H9 (cell line): ENCODE measurements around the gene TMEM269. TPM values are rescaled to one million over a fixed set of nuclear protein-coding genes. Genes with fewer than 3 reads are reported as not detected.

Experiments
- DNase-seq: peaks from one replicate; pipeline ENCODE4 v3.0.0-alpha.2; 2017
- H2AFZ ChIP-seq: one replicate; pipeline ENCODE4 v1.6.1; 2013; ENCODE audit warnings: mild to moderate bottlenecking, low read length, control low read depth, moderate library complexity
- H2AK5ac ChIP-seq: 2 replicates; pipeline ENCODE4 v1.6.1; 2013; ENCODE audit warnings: low read length, control low read depth, mixed read lengths; ENCODE audit not compliant: insufficient read length
- H2BK120ac ChIP-seq: one replicate; pipeline ENCODE4 v1.6.1; 2013; ENCODE audit warnings: low read depth, mild to moderate bottlenecking, low read length, control low read depth, inconsistent platforms; ENCODE audit not compliant: poor library complexity, severe bottlenecking
- H2BK12ac ChIP-seq: 2 replicates; pipeline ENCODE4 v1.6.1; 2013; ENCODE audit warnings: low read length, control low read depth, mixed read lengths, low read depth; ENCODE audit not compliant: insufficient read length
- H2BK15ac ChIP-seq: 2 replicates; pipeline ENCODE4 v1.6.1; 2013; ENCODE audit warnings: low read depth, low read length, control low read depth
- H2BK20ac ChIP-seq: one replicate; pipeline ENCODE4 v1.6.1; 2013; ENCODE audit warnings: low read depth, mild to moderate bottlenecking, low read length, control low read depth, inconsistent platforms; ENCODE audit not compliant: poor library complexity, severe bottlenecking
- H2BK5ac ChIP-seq: 2 replicates; pipeline ENCODE4 v1.6.1; 2013; ENCODE audit warnings: low read length, control low read depth, mixed read lengths; ENCODE audit not compliant: insufficient read length
- H3K14ac ChIP-seq: 2 replicates; pipeline ENCODE4 v1.6.1; 2013; ENCODE audit warnings: low read length, control low read depth; ENCODE audit not compliant: insufficient read depth
- H3K18ac ChIP-seq: 2 replicates; pipeline ENCODE4 v1.6.1; 2013; ENCODE audit warnings: low read depth, mild to moderate bottlenecking, mixed read lengths, low read length, control low read depth; ENCODE audit not compliant: insufficient read length
- H3K23ac ChIP-seq: 2 replicates; pipeline ENCODE4 v1.6.1; 2013; ENCODE audit warnings: low read length, control low read depth, mixed read lengths, low read depth; ENCODE audit not compliant: insufficient read length
- H3K23me2 ChIP-seq: 2 replicates; pipeline ENCODE4 v1.6.1; 2013; ENCODE audit warnings: low read depth, mild to moderate bottlenecking, mixed read lengths, low read length, control low read depth; ENCODE audit not compliant: insufficient read length, poor library complexity, severe bottlenecking
- H3K27ac ChIP-seq: 2 replicates; pipeline ENCODE4 v1.5.1; 2013; ENCODE audit warnings: low read length, control low read depth, mixed read lengths, low read depth; ENCODE audit not compliant: insufficient read length
- H3K27me3 ChIP-seq: 2 replicates; pipeline ENCODE4 v1.6.1; 2013; ENCODE audit warnings: low read length, control low read depth, inconsistent platforms; ENCODE audit not compliant: insufficient read depth
- H3K4ac ChIP-seq: 2 replicates; pipeline ENCODE4 v1.6.1; 2013; ENCODE audit warnings: low read depth, mild to moderate bottlenecking, control low read depth, inconsistent platforms, low read length, moderate library complexity
- H3K4me1 ChIP-seq: 2 replicates; pipeline ENCODE4 v1.6.1; 2013; ENCODE audit warnings: low read length, control low read depth, inconsistent platforms; ENCODE audit not compliant: insufficient read depth
- H3K4me2 ChIP-seq: 2 replicates; pipeline ENCODE4 v1.6.1; 2013; ENCODE audit warnings: low read length, control low read depth, mixed read lengths; ENCODE audit not compliant: insufficient read length, insufficient read depth
- H3K56ac ChIP-seq: 2 replicates; pipeline ENCODE4 v1.6.1; 2013; ENCODE audit warnings: low read depth, mild to moderate bottlenecking, mixed read lengths, low read length, control low read depth; ENCODE audit not compliant: insufficient read length
- H3K79me1 ChIP-seq: 2 replicates; pipeline ENCODE4 v1.6.1; 2013; ENCODE audit warnings: low read depth, mild to moderate bottlenecking, moderate library complexity, low read length, control low read depth, inconsistent platforms; ENCODE audit not compliant: insufficient read depth, poor library complexity, severe bottlenecking
- H3K79me2 ChIP-seq: 2 replicates; pipeline ENCODE4 v1.6.1; 2013; ENCODE audit warnings: low read length, control low read depth, inconsistent platforms; ENCODE audit not compliant: insufficient read depth
- H3K9ac ChIP-seq: 2 replicates; pipeline ENCODE4 v1.6.1; 2013; ENCODE audit warnings: low read length, control low read depth, mixed read lengths; ENCODE audit not compliant: insufficient read length; ENCODE audit errors: extremely low read depth
- H3K9me3 ChIP-seq: one replicate; pipeline ENCODE4 v1.6.1; 2013; ENCODE audit warnings: low read depth, low read length, inconsistent platforms; ENCODE audit not compliant: control insufficient read depth
- H3T11ph ChIP-seq: one replicate; pipeline ENCODE4 v1.6.1; 2013; ENCODE audit warnings: mild to moderate bottlenecking, low read length, control low read depth, inconsistent platforms
- H4K20me1 ChIP-seq: one replicate; pipeline ENCODE4 v1.6.1; 2013; ENCODE audit not compliant: control insufficient read depth, insufficient read length, insufficient read depth
- H4K5ac ChIP-seq: 2 replicates; pipeline ENCODE4 v1.6.1; 2013; ENCODE audit warnings: low read depth, mild to moderate bottlenecking, mixed read lengths, low read length, control low read depth; ENCODE audit not compliant: insufficient read length
- H4K8ac ChIP-seq: replicated peaks from 2 replicates; pipeline ENCODE4 v1.6.1; 2013; ENCODE audit warnings: low read length, control low read depth, mixed read lengths, low read depth; ENCODE audit not compliant: insufficient read length
- H4K91ac ChIP-seq: 2 replicates; pipeline ENCODE4 v1.6.1; 2013; ENCODE audit warnings: low read depth, mild to moderate bottlenecking, moderate library complexity, mixed read lengths, low read length, control low read depth; ENCODE audit not compliant: insufficient read length
- H3K27ac Mint-ChIP-seq, 3 experiments: 2 replicates in 2 of 3; 3 replicates in 1 of 3; pipeline ENCODE4 v1.8.0; 2020 to 2021; ENCODE audit warnings: mixed read lengths in 3 of 3, mild to moderate bottlenecking in 1 of 3, moderate library complexity in 1 of 3
- H3K27me3 Mint-ChIP-seq: 2 replicates; pipeline ENCODE4 v1.8.0; 2021; ENCODE audit warnings: low read depth, mild to moderate bottlenecking, moderate library complexity, mixed read lengths
- H3K36me3 Mint-ChIP-seq, 3 experiments: 2 replicates in 2 of 3; 3 replicates in 1 of 3; pipeline ENCODE4 v1.8.0; 2020 to 2021; ENCODE audit warnings: low read depth in 3 of 3, mixed read lengths in 3 of 3; ENCODE audit not compliant: insufficient read depth in 1 of 3
- H3K4me1 Mint-ChIP-seq, 2 experiments: 2 replicates each; pipeline ENCODE4 v1.8.0; 2020; ENCODE audit warnings: mixed read lengths in 2 of 2
- H3K4me3 Mint-ChIP-seq, 2 experiments: 2 replicates in 1 of 2; 3 replicates in 1 of 2; pipeline ENCODE4 v1.8.0; 2020 to 2021; ENCODE audit warnings: mild to moderate bottlenecking in 2 of 2, mixed read lengths in 2 of 2, moderate library complexity in 1 of 2
- H3K9me3 Mint-ChIP-seq, 2 experiments: 2 replicates in 1 of 2; 3 replicates in 1 of 2; pipeline ENCODE4 v1.8.0; 2020; ENCODE audit warnings: mild to moderate bottlenecking in 2 of 2, mixed read lengths in 2 of 2, moderate library complexity in 1 of 2
- WGBS: extraction: QIAGEN DNeasy Blood & Tissue Kit; methylation state at CpG from one replicate; pipeline ENCODE4 v1.1.7; 2013; ENCODE audit warnings: missing lambda C conversion rate, low lambda C conversion rate, mixed read lengths; ENCODE audit not compliant: insufficient read length; ENCODE audit errors: extremely low coverage; 5-methylcytosine and 5-hydroxymethylcytosine counted together
- total RNA-seq: library from RNA; stranded (reverse); gene quantifications from 2 replicates; pipeline ENCODE4 v1.2.1, GENCODE V29; 2021
- TF ChIP-seq, protein P1 (sequence below): fragments of 200-600 bp; sonication (generic); conservative IDR thresholded peaks from 3 replicates; pipeline ENCODE4 v1.8.0; 2021; ENCODE audit warnings: antibody characterized with exemption, mild to moderate bottlenecking

TMEM269 gene
- total RNA-seq, 1 experiment from 2014 or later, result 0.17 TPM

DNA sequence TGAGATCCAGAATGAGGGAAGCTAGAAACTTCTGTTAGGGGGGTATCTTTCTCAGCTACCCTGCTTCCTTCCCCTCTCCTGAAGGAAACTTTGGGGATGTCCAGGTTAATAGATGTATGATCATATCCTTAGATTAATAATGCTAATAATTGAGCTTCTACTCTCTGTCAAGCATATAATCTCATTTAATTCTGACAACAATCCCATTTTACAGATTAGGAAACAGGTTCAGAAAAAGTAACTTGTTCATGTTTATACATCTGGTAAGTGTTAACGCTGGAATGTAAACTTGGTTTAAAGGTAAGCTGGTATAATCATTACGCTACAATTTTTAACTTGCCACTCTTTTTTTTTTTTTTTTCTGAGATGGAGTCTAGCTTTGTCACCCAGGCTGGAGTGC, 1.7 kb upstream of the TMEM269 start:
- H3K79me2 ChIP-seq, result no peaks in the 10 kb centered on the region
- H3K4me1 Mint-ChIP-seq, result peaks cover 10% of the 10 kb centered on the region in 2 experiments
- H2BK12ac ChIP-seq, result no peak overlapping the region
- no peak overlapping the region for H3K23ac ChIP-seq
- no peak overlapping the region for H3K4ac ChIP-seq
- H3K18ac ChIP-seq, result no peak overlapping the region
- no peak overlapping the region for H2BK15ac ChIP-seq
- no peak for DNase-seq
- H3K4me1 ChIP-seq, result no peaks in the 10 kb centered on the region
- no peak overlapping the region for H2BK20ac ChIP-seq
- no peaks in the 10 kb centered on the region; the same call in 1 of the 2 replicates for H3K27me3 Mint-ChIP-seq
- H2AK5ac ChIP-seq, result no peak overlapping the region
- H4K20me1 ChIP-seq, result no peaks in the 10 kb centered on the region
- no peak overlapping the region for H3K4me2 ChIP-seq
- no peak overlapping the region for H3K56ac ChIP-seq
- no peak overlapping the region for H3K14ac ChIP-seq
- H3K9ac ChIP-seq, result no peak overlapping the region
- H3T11ph ChIP-seq, result no peak overlapping the region
- no peak overlapping the region for H2BK120ac ChIP-seq
- no peak overlapping the region for H2BK5ac ChIP-seq
- H3K79me1 ChIP-seq, result no peaks in the 10 kb centered on the region
- peaks cover 11 to 51% (median 39%) of the 10 kb centered on the region in 3 experiments for H3K36me3 Mint-ChIP-seq
- no CpG with 5 or more reads among the region's 2 CpGs for WGBS
- H3K9me3 ChIP-seq, result no peaks in the 10 kb centered on the region
- H4K8ac ChIP-seq, result no peak overlapping the region
- no peak overlapping the region for H2AFZ ChIP-seq
- no peaks in the 10 kb centered on the region for H3K27me3 ChIP-seq
- H4K91ac ChIP-seq, result no peak overlapping the region
- TF ChIP-seq, protein P1, sequence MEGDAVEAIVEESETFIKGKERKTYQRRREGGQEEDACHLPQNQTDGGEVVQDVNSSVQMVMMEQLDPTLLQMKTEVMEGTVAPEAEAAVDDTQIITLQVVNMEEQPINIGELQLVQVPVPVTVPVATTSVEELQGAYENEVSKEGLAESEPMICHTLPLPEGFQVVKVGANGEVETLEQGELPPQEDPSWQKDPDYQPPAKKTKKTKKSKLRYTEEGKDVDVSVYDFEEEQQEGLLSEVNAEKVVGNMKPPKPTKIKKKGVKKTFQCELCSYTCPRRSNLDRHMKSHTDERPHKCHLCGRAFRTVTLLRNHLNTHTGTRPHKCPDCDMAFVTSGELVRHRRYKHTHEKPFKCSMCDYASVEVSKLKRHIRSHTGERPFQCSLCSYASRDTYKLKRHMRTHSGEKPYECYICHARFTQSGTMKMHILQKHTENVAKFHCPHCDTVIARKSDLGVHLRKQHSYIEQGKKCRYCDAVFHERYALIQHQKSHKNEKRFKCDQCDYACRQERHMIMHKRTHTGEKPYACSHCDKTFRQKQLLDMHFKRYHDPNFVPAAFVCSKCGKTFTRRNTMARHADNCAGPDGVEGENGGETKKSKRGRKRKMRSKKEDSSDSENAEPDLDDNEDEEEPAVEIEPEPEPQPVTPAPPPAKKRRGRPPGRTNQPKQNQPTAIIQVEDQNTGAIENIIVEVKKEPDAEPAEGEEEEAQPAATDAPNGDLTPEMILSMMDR, result no peak
- H3K27ac Mint-ChIP-seq, result no peak overlapping the region
- no peak overlapping the region for H3K27ac ChIP-seq
- H3K4me3 Mint-ChIP-seq, result no peak overlapping the region
- H3K23me2 ChIP-seq, result no peaks in the 10 kb centered on the region
- H3K9me3 Mint-ChIP-seq, result no peaks in the 10 kb centered on the region
- no peak overlapping the region for H4K5ac ChIP-seq
